EH (cell line): Measurements from ENCODE around the gene BANK1.
A peak's percentile ranks its signal among the peaks of the same experiment; 100 is the strongest.
"Not testable (repeated sequence)": the region's sequence is repeated elsewhere in the genome, so short reads cannot be mapped to it uniquely, and the experiment has no call there.

Experiments used
- DNase-seq: peaks from one replicate; pipeline ENCODE4 v3.0.0-alpha.2; 2015; ENCODE audit warnings: low read depth

BANK1 gene

DNA sequence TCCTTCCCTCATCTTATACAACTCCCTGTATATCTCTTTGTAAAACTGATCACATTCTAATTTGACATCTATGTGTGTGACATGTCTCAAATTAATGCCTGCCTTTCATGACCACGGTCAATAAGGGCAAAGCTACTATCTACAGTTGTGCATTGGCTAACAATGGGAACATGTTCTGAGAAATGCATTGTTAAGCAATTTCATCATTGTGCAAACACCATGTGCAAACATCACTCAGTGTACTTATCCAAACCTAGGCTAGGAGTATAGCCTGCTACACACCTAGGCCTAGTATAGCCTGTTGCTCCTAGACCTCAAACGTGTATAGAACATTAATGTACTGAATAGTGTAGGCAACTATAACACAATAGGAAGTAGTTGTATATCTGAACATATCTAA, 95.0 kb downstream of the BANK1 start:
- no peak for DNase-seq

DNA sequence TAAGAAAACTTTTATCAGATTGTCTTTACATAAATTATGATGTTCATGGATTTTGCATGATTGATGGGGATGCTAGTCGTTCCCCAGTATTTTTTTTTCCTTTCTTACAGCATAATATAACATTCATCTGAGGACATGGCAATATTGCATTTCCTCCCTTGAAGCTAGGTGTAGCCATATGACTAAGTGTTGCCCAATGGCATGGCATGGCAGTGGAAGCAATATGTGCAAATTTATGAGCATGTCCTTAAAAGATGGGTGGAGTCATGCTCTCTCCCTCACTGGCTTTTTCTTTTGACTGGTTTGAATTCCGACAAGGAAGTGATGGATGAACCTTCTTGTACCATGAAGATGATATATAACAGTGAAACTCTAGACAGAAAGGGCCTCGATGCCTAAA, 96.3 kb downstream of the BANK1 start:
- DNase-seq, result no peak

DNA sequence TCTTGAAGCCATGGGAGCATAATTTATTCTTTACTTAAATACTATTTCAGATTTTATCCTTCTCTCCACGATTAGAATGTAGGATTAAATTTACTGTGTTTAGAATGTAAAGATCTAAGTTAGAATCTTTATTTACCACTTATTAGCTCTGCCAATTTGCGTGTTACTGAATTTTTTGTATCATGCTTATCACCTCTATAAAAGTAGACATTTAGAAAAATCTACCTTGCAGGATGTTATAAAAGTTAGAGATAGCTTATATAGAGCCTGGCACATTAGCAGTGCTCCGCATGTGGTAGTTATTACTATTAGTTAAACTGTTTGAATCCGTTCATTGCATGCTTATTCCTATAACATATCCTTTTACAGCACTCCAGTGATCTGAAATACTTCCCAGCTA, 97.9 kb downstream of the BANK1 start:
- no peak for DNase-seq

DNA sequence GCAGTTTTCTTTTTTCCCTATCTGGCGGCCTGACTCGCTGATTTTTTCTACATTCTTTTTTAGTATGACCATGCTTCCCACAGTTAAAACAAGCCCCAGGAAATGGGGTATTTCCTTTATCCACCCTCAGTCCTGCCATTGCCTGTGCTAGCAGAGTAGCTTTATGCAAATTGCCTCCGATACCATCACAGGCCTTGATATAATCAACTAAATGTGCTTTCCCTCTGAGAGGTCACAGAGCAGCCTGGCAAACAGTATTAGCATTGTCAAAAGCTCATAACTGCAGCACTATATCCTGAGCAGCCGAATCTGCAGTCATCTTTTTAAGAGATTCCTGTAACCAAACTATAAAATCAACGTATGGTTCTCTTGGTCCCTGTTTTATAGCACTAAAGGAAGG, 115.0 kb downstream of the BANK1 start:
- not testable (repeated sequence) for DNase-seq

DNA sequence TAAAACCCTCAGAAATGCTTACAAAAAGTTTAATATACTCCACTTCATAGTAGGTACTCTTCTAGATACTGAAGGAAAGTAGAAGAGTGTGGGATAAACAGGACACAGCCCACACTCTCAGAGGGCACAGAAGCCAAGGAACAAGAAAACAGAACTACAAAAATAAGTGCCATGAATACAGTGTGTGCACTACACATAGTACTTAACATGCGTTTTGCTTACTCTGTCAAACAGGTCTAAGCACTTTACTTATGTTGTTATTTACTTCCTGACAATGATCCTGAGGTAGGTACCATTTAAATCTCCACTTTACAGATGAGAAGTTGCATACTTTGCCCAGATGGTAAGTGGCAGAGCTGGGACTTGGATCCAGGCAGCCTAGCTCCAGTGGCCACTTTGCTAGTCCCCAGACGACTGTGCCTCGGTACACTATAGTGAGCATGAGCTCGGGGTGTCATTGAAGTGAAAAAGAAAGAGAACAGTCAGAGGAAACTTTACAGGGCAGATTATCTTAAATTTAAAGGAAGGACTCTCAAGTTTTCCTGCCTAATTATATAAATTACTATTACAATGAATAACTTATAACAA, 120.3 kb downstream of the BANK1 start:
- DNase-seq, result no peak

DNA sequence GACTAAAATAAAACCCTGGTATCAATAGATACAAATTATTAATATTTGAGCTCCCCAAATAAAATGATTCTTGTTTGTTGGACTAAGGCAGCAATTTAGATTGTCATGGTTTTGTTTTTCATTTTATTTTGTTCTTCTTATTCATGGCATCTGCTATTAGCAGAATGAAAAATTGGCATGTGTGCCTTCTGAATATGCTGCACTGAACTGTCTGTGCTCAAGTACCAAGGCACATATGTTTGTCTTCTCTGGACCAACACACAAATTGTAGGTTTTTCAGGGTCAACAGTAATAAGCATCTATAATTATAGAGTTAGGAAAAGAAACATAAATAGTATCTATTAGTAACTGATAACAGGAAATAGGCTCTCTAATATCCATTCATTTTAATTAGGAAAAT, 121.1 kb downstream of the BANK1 start:
- DNase-seq, result no peak

DNA sequence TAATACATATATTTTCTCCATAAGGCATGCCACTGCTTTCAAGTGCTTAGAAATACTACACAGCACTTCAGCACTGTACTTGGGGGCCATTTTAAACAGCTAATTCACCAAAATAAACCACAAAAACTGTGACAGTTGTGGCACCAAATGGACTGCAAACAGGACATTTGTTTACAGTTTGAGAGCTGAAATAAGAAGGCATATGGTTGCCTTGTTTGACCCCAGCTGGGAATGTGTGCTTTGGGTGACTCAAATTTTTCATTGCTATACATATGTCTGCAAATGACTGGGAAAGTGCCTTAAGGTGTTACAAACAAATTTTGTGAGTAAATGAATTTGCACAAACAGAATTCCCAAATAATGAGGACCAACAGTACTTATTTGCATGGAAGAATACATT, 124.2 kb downstream of the BANK1 start:
- no peak for DNase-seq

DNA sequence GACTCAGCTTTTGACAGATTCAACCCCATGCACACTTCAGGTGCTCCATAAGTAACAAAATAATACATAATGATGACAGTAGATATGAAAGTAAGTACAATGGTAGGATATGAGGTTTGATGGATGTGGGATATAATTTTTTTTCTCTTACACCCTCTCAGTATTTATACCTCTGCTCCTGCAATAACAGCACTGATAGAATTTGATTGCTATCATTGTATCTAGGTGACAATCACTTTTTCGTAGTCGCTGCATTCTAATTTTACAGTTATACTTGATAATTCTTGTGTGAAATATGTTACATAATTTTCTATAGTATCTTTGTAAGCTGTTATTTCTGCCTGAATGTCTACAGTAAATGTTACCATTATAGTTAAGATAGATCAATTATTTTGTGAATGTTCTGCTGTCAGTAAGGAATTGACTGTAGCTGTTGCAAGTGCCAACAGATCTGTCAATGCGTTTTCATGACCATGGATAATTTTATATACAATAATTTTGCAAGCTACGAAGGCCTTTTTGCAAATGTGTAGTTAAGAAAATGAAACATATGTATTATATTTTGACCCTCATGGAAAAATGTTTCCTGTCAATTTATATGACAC, 128.9 kb downstream of the BANK1 start:
- no peak for DNase-seq

DNA sequence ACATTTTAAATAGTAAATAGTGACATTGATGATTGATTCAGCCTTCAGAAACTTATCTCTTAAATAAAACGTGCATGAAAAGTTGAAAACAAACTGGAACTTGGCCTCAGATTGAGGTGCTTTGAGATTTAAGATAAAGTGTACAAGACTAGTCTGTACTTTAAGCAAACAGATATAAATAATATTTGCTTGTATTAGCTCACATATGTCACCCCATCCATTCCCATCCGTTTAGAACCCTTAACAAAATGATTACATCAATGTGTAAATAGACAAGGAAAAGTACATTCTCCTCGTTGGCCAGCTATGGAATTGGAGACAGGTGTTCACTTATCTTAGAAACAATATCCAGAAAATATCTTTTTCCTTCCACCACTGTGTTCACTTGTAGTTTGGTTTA, 130.8 kb downstream of the BANK1 start:
- DNase-seq, result no peak

DNA sequence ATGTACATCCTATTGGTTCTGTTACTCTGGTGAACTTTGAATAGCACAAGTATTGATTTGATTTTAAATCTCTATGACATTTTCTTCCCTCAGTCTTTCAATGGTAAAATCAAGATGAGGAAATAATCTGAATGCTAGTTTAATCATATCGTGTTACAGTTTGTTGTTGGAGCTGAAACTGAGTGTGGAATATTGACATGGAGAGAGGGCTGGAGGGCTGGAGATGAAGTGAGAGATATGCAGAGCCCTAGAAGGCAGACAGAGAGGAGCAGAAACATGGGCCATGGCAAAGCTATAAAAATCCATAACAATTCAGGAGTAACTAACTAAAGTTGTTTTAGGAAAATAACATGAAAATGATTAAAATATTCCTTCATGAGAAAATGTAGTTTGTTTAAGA, 141.1 kb downstream of the BANK1 start:
- DNase-seq, result no peak

DNA sequence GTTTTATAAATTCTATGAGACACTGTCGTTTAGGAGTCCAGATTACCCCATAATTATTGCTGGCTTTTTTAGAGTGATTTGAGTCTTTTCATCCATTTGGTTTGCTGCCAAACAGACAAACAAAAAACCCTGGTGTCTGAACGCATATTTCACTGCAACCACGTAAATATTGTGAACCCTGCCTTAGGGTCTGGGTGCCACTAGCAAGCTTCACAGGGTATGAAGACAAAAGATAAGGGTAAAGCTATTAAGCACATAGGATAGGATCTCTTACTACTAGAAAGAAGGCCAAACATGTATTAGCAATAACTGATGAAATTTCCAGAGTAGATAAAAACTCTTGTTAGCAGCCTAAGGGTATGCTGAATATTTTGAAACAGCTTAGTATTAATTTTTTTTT, 143.3 kb downstream of the BANK1 start:
- DNase-seq, result no peak

DNA sequence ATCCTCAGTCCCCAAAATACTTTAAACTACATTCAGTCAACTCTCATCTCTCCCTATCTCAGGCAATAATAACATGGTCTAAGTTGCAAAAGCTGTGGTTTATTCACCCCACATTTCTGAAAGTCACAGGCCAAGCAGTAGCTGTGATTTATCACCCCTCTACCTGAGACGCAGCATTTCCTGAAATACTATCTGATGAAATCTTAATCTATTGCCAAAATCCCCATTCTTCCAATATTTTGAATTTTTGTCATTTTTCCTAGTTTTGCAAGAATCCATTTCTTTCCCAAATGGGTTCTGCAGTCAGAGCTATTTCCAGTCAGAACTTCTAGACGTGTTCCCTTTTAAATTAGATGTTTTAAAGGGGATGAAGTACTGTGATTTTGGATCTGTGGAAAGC, 148.3 kb downstream of the BANK1 start:
- no peak for DNase-seq

DNA sequence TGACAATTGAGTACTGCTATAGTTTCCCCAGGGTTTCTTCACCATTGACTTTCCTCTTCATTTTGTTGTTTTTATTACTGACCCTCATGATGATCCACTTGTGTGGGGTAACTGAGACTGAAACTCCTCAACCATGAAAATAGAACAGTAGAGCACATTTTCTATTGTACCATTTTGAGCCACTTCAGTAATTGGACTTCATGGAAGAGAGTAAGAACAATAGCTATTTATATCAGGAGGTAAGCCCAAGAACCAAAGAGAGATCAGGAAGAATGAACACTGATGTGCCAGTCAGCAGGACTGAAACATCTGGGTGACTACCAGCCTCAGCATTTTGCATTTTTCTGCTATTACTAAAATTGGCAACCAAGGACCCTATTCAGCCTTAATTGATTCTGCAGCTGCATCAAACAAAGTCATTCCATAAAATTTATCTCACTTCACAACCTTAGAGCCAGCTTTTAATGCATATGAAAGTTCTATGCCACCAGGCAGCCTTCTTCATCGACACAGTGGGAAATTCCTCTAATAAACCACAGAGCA, 151.4 kb downstream of the BANK1 start:
- DNase-seq, result no peak

DNA sequence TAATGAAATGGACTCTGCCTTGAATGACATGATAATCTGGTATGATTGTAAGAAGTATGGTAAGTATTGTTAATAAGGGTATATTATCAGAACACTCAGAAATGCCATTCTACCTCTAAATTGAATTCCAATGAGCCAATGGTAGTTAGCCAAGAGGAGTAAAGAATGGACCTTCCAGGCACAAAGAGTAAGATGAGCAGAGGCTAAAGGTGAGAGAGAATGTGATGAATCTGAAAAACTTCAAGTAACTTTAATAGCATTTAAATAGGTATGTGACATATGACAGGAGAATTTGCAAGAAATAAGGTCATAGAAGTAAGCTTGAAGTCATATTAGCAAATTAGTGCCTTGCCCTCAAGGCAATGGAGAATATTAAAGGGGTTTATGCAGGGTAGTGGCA, 152.4 kb downstream of the BANK1 start:
- DNase-seq, result no peak

DNA sequence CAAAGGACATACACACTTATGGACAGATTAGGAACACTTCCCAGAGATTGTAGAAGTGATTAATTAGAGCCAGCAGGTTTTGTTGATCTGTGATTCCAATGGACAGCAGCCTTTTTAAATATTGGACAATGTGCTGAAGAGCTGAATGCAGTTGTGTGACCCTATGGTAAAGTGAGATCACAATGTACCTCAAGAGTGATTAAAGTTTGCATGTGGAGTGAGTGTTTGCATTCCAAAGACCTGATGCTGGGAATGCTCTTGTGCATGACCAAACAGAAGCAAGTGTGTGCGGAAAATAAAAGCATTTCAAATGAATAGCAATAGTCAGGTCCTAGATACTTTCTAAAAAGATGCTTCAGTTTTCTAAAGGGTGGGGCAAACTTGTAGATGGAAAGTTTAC, 154.1 kb downstream of the BANK1 start:
- peak; percentile 18 for DNase-seq

DNA sequence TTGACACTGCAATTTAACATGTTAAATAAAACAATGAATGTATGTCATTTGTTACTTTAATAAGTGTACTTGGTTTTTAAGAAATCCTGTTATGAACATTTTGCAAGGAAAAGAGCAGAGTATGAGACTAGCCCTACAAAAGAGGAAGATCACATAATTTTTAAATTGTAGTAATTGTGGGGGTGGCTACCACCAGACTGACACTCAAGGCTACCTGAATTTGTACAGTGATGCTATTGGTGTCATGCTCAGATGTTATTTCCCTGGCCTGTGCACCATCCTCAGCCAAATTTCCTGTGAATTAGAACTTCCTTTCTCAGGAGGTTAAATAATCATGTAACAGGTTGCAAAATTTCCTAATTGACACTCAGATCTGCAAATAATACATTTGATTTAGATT, 157.5 kb downstream of the BANK1 start:
- DNase-seq, result no peak

DNA sequence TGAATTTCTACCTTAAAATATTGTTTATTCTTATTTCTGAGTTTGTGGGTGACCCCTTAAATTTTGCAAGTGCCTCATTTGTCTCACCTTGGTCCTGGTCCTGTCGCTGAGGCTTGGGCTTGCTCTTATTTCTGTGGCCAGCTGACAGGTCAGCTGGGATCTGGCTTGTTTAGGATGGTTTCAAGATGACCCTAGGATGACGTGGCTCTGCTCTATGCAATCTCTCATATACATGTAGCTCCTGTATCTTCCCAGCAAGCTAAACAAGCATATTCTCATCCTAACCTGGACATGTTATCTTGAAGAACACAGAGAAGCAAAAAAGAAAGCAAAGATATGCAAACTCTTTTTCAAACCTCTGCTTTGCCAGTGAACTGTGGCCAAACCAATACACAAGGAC, 158.4 kb downstream of the BANK1 start:
- no peak for DNase-seq

DNA sequence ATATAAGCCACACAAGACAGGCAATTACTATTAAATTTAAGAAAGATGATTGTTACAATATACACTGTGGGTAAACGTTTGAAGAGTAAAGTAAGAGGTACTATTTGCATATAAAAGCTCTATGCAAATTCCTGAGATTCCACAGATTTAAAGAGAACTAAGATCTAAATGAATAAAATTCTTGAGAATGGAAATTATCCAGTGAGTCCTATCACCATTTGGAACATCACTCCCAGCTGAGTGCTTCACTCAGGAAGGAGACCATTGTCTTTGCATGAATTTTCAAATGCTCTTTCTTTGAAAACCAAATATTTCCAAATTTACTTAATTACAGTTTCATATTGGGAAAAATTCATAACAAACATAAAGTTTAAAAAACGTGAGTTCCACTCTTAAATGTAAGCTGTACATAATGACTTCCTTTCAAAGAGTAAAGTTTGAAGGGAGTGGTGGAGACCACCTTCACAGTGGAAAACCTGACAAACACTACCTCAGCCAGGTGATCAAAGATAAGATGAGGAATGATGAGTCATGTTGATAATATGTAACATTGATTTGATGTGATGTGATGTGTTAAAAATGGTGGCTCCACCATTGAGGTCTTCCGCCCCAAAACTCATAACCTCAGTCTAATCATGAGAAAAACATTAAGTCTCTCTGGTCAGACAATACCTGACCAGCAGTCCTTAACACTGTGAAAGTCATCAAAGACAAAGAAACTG, 159.9 kb downstream of the BANK1 start:
- no peak for DNase-seq

DNA sequence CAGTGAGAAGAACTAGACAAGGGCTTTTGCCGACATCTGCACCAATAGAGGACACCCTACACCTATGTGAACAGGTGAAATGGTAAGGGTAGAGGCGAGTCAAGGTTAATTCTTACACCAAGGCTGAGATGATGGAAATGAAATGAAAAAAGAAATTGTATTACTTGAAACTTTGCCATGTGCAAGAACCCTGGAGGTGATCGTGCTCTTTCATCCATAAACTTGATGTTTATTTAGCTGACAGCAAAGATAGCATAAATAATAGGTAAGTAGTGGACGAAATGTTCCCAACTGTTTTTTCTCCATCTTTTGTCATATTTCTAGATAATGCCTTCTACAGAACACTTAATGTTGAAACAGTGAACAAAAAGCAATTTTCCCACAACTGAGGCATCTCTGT, 162.5 kb downstream of the BANK1 start:
- no peak for DNase-seq

DNA sequence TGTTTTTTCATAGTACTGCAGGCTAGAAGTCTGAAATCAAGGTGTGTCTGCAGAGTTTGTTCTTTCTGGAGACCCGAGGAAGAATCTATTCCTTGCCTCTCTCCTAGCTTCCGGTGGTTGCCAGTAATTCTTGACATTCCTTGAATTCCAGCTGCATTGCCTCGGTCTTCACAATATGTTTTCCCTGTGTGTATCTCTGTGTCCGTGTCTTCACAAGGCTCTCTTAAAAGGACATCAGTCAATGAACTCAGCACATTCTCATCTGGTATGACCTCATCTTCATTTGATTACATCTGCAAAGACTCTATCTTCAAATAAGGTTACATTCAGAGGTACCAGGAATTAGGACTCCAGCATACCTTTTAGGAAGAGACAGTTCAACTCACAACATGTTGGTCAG, 163.4 kb downstream of the BANK1 start:
- DNase-seq, result peak; percentile 80

DNA sequence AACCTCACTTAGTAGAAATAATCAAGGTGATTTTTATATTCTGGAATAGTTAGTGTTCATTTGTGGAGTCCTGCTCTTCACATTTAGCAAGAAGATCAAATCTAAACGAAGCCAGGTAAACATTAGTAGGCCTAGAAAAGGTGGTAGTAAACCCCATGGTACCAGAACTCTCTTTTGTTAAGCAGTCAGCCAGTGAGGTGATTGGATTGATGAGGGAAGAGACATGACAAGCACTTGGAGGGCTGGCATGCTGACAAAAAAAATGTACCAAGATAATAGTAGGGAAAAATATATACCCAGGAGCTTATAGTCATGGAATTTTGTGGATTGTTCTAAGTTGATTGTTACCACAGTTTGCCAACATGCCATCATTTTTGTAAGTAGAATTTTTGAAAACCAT, 163.8 kb downstream of the BANK1 start:
- DNase-seq, result no peak

DNA sequence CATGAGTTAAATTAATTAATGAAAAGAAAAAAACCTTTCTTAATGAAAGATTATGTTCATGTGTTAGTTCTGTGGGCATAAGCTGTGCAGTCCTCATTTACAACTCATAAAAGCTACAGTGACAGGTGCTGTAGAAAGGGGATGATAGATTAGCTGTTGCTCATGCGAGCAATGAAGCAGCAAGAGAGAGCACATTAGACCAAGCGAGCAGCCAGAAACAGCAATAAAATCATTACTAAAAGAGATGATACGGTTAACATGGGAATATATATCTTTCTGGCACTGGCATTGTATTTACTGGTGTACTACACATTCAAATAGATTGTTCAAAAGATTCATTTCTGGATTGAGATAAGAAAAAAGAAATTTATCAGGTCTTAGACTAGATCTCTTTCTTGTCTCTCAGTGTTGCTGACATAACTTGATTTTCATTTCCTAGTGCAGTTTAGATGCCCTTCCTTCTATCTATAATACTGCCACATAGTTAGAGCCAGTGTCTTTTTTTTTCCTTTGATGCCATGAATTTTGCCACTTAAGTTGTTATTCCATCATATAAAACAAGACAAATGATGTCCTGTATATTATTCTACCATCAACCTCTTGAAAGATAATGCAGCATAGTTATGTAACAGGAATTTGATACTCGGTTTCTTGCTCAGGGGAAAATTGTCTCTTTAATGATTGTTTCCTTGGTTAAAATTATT, 164.6 kb downstream of the BANK1 start:
- DNase-seq, result no peak
